SK-N-SH (cell line): Measurements from ENCODE around the gene KLC1. TPM values are rescaled to one million over a fixed set of nuclear protein-coding genes. Genes with fewer than 3 reads are reported as not detected.

Source experiments
- CTCF ChIA-PET: fragments of 300-600, 350-600 bp; formaldehyde crosslinking; extraction: SDS; loops from one replicate; lab custom pipeline; 2021; lab: Yijun Ruan, JAX
- POLR2A ChIA-PET: fragments of 350-600 bp; sonication (Branson Sonifier 250); formaldehyde crosslinking; extraction: SDS; loops from one replicate; lab custom pipeline; 2020; ENCODE audit warnings: antibody characterized with exemption, inconsistent platforms; lab: Yijun Ruan, JAX
- DNase-seq: peaks from one replicate; pipeline ENCODE4 v3.0.0; 2012
- H2AFZ ChIP-seq: fragments of 200-600 bp; sonication (generic); 2 replicates; pipeline ENCODE4 v1.8.1; 2016; ENCODE audit warnings: antibody characterized with exemption, mild to moderate bottlenecking, low read depth
- H3F3A ChIP-seq: fragments of 200-600 bp; sonication (generic); replicated peaks from 2 replicates; pipeline ENCODE3; 2016; ENCODE audit warnings: antibody characterized with exemption, mild to moderate bottlenecking; ENCODE audit not compliant: insufficient read depth
- H3K27ac ChIP-seq, 2 experiments: fragments of 200-500 bp in 1 of 2; fragments of 200-600 bp in 1 of 2; sonication (Bioruptor generic) in 1 of 2; sonication (generic), shearing (Covaris generic) in 1 of 2; 2 replicates each; pipeline versions ENCODE4 v1.5.1 to v1.6.1; 2014 to 2016; ENCODE audit warnings: low read depth in 2 of 2, inconsistent platforms in 1 of 2, low read length in 1 of 2, mild to moderate bottlenecking in 1 of 2, mixed read lengths in 1 of 2
- H3K27me3 ChIP-seq: fragments of 200-600 bp; sonication (generic), shearing (Covaris generic); 2 replicates; pipeline ENCODE4 v1.6.1; 2016; ENCODE audit warnings: mixed run types; ENCODE audit not compliant: insufficient read depth
- H3K36me3 ChIP-seq, 2 experiments: fragments of 200-500 bp in 1 of 2; fragments of 200-600 bp in 1 of 2; sonication (Bioruptor generic) in 1 of 2; sonication (generic) in 1 of 2; replicated peaks in 1 of 2; 2 replicates each; pipeline versions ENCODE3 to v1.5.1; 2014 to 2016; ENCODE audit warnings: low read length in 1 of 2, mild to moderate bottlenecking in 1 of 2; ENCODE audit not compliant: insufficient read depth in 2 of 2, control insufficient read depth in 1 of 2
- H3K4me1 ChIP-seq, 2 experiments: fragments of 200-500 bp in 1 of 2; fragments of 200-600 bp in 1 of 2; sonication (Bioruptor generic) in 1 of 2; sonication (generic), shearing (Covaris generic) in 1 of 2; 2 replicates each; pipeline versions ENCODE4 v1.5.1 to v1.6.1; 2014 to 2016; ENCODE audit warnings: low read depth in 1 of 2, low read length in 1 of 2, mixed run types in 1 of 2; ENCODE audit not compliant: insufficient read depth in 2 of 2, control insufficient read depth in 1 of 2
- H3K4me2 ChIP-seq: fragments of 200-600 bp; sonication (generic), shearing (Covaris generic); 2 replicates; pipeline ENCODE4 v1.6.1; 2017; ENCODE audit warnings: mixed run types
- H3K4me3 ChIP-seq, 2 experiments: fragments of 200-500 bp in 1 of 2; fragments of 200-600 bp in 1 of 2; sonication (Bioruptor generic) in 1 of 2; sonication (generic), shearing (Covaris generic) in 1 of 2; 2 replicates each; pipeline versions ENCODE4 v1.5.1 to v1.8.1; 2014 to 2016; ENCODE audit warnings: low read depth in 2 of 2, inconsistent platforms in 1 of 2, low read length in 1 of 2, mild to moderate bottlenecking in 1 of 2, mixed read lengths in 1 of 2, moderate library complexity in 1 of 2
- H3K79me2 ChIP-seq: fragments of 200-600 bp; sonication (generic); 2 replicates; pipeline ENCODE4 v1.8.1; 2017; ENCODE audit warnings: mild to moderate bottlenecking; ENCODE audit not compliant: insufficient read depth
- H3K9ac ChIP-seq: fragments of 200-600 bp; sonication (generic); 2 replicates; pipeline ENCODE4 v1.6.1; 2017; ENCODE audit warnings: mixed run types
- H3K9me2 ChIP-seq: fragments of 200-600 bp; sonication (generic); 2 replicates; pipeline ENCODE4 v1.6.1; 2017; ENCODE audit warnings: mixed run types
- H3K9me3 ChIP-seq: fragments of 200-600 bp; sonication (generic); 2 replicates; pipeline ENCODE4 v1.6.1; 2017; ENCODE audit warnings: mixed run types, mild to moderate bottlenecking, moderate library complexity
- H4K20me1 ChIP-seq: fragments of 200-600 bp; sonication (generic); 2 replicates; pipeline ENCODE4 v1.6.1; 2017; ENCODE audit warnings: mild to moderate bottlenecking, mixed run types; ENCODE audit not compliant: insufficient read depth
- CHD2 ChIP-seq: fragments of 150-350 bp; IDR thresholded peaks from 2 replicates; pipeline ENCODE4 v1.6.1; 2018; ENCODE audit warnings: low read length; ENCODE audit not compliant: partially characterized antibody
- EP300 ChIP-seq, 2 experiments: IDR thresholded peaks; 2 replicates each; pipeline versions ENCODE4 v1.4.0 to v1.6.1; 2012; ENCODE audit warnings: borderline replicate concordance in 1 of 2, low read depth in 1 of 2, low read length in 1 of 2
- FOXJ3 ChIP-seq: sonication (generic); formaldehyde crosslinking; IDR thresholded peaks from 2 replicates; pipeline ENCODE4 v1.5.1; 2020; ENCODE audit warnings: mild to moderate bottlenecking, missing genetic modification reagents
- GABPA ChIP-seq: IDR thresholded peaks from 2 replicates; pipeline ENCODE4 v1.4.0; 2012; ENCODE audit warnings: low read depth, mild to moderate bottlenecking
- GATA2 ChIP-seq: sonication (generic); formaldehyde crosslinking; IDR thresholded peaks from 2 replicates; pipeline ENCODE4 v1.5.0; 2020; ENCODE audit warnings: mild to moderate bottlenecking, missing genetic modification reagents
- MXI1 ChIP-seq: IDR thresholded peaks from 2 replicates; pipeline ENCODE4 v1.6.1; 2012; ENCODE audit warnings: mild to moderate bottlenecking, low read depth, low read length, improper control_type of control experiment
- NRF1 ChIP-seq: IDR thresholded peaks from 2 replicates; pipeline ENCODE4 v1.6.1; 2012; ENCODE audit warnings: low read depth, mild to moderate bottlenecking, low read length
- PBX3 ChIP-seq: IDR thresholded peaks from 2 replicates; pipeline ENCODE4; 2012
- RAD21 ChIP-seq: IDR thresholded peaks from 2 replicates; pipeline ENCODE4 v1.6.1; 2012; ENCODE audit warnings: mild to moderate bottlenecking, low read length
- YY1 ChIP-seq: IDR thresholded peaks from 2 replicates; pipeline ENCODE4 v1.4.0; 2012; ENCODE audit warnings: low read depth, mild to moderate bottlenecking
- WGBS: methylation state at CpG from one replicate; pipeline ENCODE4 v1.1.6; 2017; ENCODE audit warnings: low lambda C conversion rate; 5-methylcytosine and 5-hydroxymethylcytosine counted together
- polyA plus RNA-seq, 3 experiments: library from polyadenylated mRNA; depleted of rRNA; stranded (reverse); fragments of >200 nt; gene quantifications; 2 replicates each; pipeline ENCODE4 v1.2.3, GENCODE V29; 2012
- TF ChIP-seq, protein P1 (sequence below): IDR thresholded peaks from 2 replicates; pipeline ENCODE4 v1.4.0; 2012; ENCODE audit warnings: low read depth, borderline replicate concordance
- TF ChIP-seq, protein P2 (sequence below): fragments of 200-600 bp; sonication (generic); IDR thresholded peaks from 2 replicates; pipeline ENCODE4 v1.6.1; 2017; ENCODE audit warnings: antibody characterized with exemption, mild to moderate bottlenecking, moderate library complexity
- TF ChIP-seq, protein P3 (sequence below): fragments of 150-350 bp; IDR thresholded peaks from 2 replicates; pipeline ENCODE4 v1.6.1; 2017; ENCODE audit warnings: antibody characterized with exemption, low read length, low read depth, borderline replicate concordance

The KLC1 gene
- polyA plus RNA-seq, 1 of the 3 experiments (the other 2 are of a cell fraction): 308 TPM

DNA sequence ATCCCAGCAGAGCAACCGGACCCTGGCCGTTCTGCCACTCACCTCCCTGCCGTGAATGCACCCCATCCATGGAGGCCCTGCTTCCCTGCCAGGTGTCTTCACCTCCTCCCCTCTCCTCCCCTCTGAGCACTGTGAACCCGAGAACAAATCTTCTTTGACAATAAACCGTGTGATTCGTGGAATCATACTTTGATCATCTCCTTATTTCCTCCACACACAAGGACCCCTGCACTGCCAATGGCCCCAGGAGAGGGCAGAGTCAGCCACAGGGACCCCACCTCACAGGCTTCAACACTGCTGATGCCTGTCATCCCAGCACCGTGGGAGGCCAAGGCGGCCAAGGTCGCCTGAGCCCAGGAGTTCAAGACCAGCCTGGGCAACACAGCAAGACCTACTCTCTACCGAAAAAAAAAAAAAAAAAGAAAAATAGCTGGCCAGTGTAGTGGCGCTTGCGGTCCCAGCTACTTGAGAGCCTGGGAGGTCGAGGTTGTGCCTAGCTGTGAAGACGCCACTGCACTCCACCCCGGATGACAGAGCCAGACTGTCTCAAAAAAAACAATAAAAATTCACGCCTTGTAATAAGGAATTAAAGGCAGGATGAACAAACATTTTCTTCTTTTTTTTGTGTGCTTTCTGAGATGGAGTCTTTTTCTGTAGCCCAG lies 85.2 kb downstream of the KLC1 start:
- peak overlapping the region; percentile 88 for H3K4me2 ChIP-seq
- peak overlapping the region in 1 of 2 experiments; percentile 44; a peak in 1 of 4 replicates for H3K27ac ChIP-seq
- no peaks in the 10 kb centered on the region for H3F3A ChIP-seq
- TF ChIP-seq PBX3: no peak
- no peak for TF ChIP-seq FOXJ3 (CRISPR knock-in tag)
- no peak for TF ChIP-seq CHD2
- TF ChIP-seq GATA2 (CRISPR knock-in tag): no peak
- no peak for TF ChIP-seq NRF1
- TF ChIP-seq RAD21: no peak
- TF ChIP-seq, protein P1, sequence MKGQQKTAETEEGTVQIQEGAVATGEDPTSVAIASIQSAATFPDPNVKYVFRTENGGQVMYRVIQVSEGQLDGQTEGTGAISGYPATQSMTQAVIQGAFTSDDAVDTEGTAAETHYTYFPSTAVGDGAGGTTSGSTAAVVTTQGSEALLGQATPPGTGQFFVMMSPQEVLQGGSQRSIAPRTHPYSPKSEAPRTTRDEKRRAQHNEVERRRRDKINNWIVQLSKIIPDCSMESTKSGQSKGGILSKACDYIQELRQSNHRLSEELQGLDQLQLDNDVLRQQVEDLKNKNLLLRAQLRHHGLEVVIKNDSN: no peak
- TF ChIP-seq, protein P2, sequence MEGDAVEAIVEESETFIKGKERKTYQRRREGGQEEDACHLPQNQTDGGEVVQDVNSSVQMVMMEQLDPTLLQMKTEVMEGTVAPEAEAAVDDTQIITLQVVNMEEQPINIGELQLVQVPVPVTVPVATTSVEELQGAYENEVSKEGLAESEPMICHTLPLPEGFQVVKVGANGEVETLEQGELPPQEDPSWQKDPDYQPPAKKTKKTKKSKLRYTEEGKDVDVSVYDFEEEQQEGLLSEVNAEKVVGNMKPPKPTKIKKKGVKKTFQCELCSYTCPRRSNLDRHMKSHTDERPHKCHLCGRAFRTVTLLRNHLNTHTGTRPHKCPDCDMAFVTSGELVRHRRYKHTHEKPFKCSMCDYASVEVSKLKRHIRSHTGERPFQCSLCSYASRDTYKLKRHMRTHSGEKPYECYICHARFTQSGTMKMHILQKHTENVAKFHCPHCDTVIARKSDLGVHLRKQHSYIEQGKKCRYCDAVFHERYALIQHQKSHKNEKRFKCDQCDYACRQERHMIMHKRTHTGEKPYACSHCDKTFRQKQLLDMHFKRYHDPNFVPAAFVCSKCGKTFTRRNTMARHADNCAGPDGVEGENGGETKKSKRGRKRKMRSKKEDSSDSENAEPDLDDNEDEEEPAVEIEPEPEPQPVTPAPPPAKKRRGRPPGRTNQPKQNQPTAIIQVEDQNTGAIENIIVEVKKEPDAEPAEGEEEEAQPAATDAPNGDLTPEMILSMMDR: no peak
- TF ChIP-seq YY1: no peak
- ChIA-PET CTCF (no interaction called here), POLR2A (no interaction called here)
- no peaks in the 10 kb centered on the region for H3K27me3 ChIP-seq
- no peak for DNase-seq
- H3K9me2 ChIP-seq: no peaks in the 10 kb centered on the region
- WGBS: 74% methylated on average over 16 of the region's 16 CpGs
- no peak overlapping the region for H2AFZ ChIP-seq
- peaks cover 11 to 39% of the 10 kb centered on the region in 2 experiments; a peak in 2 of 4 replicates for H3K4me1 ChIP-seq
- peaks cover 0 to 6% of the 10 kb centered on the region in 2 experiments for H3K36me3 ChIP-seq
- peak overlapping the region; percentile 81; the same call in 1 of the 2 replicates for H3K9ac ChIP-seq
- peak overlapping the region; percentile 69 to 76 for H3K4me3 ChIP-seq
- peaks cover 18% of the 10 kb centered on the region; the same call in 1 of the 2 replicates for H4K20me1 ChIP-seq
- H3K79me2 ChIP-seq: peaks cover 54% of the 10 kb centered on the region
- no peaks in the 10 kb centered on the region for H3K9me3 ChIP-seq

DNA sequence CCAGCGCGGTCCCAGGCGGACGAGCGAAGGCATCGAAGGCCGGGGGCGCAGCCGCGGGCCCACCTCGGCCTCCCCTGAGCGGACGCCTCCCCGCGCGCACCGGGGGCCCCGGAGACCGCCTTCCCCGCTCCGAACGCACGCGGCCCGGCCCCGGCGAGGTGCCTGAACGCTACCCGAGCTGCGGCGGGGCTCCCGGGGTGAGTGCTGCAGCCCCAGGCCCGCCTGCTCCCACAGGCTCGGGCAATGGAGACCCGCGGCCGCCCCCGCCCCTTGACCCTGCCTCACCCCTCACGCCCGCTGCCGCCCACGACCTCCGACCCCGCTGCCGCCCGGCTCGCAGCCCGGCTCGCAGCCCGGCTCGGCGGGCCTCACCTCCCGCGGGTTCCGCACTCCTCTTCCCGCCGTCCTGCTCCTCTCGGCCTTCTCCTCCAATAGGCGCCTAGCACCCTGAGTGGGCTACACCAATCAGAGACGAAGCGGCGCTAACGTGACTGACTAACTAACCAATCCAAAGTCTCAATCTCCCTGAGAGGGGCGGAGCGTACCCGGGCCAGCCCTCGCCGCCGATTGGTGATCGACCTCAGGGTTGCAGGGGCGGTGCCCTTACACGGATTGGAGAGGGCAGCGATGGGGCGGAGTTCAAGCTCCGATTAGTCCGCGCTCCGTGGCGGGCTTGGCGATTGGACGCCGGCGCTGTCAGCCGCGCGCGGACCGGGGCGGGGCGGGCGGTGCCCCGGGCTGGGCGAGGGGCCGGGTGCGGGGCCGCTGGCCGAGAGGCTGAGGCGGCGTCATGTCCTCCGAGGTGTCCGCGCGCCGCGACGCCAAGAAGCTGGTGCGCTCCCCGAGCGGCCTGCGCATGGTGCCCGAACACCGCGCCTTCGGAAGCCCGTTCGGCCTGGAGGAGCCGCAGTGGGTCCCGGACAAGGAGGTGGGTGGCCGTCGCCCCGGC lies 86.3 kb downstream of the KLC1 start, which contains the start of the genes XRCC3 and ZFYVE21:
TSS of gene XRCC3 (minus strand) at position 400 of the 949 bp plus-strand sequence. CDS start 4,364 bp downstream, outside the sequence.
TSS of gene ZFYVE21 (plus strand) at position 759 of the 949 bp plus-strand sequence. CDS start at position 791, 32 bp downstream.
- H3K27ac ChIP-seq: peak within 1 kb of the TSS; percentile 44 to 55
- H3K4me2 ChIP-seq: peak within 1 kb of the TSS; percentile 98
- no peaks in the 10 kb centered on the region for H3K9me2 ChIP-seq
- CTCF ChIA-PET: interaction anchor here (0.7 kb wide), 1 partner anchor 706 kb away, joined by 3 read pairs; no protein-coding TSS in a partner anchor
- no peaks in the 10 kb centered on the region for H3K36me3 ChIP-seq
- peaks cover 65% of the 10 kb centered on the region for H3K79me2 ChIP-seq
- H3F3A ChIP-seq: no peaks in the 10 kb centered on the region
- H3K4me1 ChIP-seq: peaks cover 11 to 39% of the 10 kb centered on the region in 2 experiments; a peak in 2 of 4 replicates
- H4K20me1 ChIP-seq: peaks cover 21% of the 10 kb centered on the region; the same call in 1 of the 2 replicates
- peak; percentile 100 for DNase-seq
- peak within 1 kb of the TSS; percentile 69 to 76 for H3K4me3 ChIP-seq
- H3K27me3 ChIP-seq: no peaks in the 10 kb centered on the region
- H2AFZ ChIP-seq: peak within 1 kb of the TSS; percentile 57; the same call in 1 of the 2 replicates
- POLR2A ChIA-PET: interaction anchor here (0.6 to 1.0 kb wide), 2 partner anchors 19 to 1077 kb away, joined by 4 to 5 read pairs; no protein-coding TSS in a partner anchor
- 7% methylated on average over 29 of the region's 121 CpGs for WGBS
- peak within 1 kb of the TSS; percentile 81 for H3K9ac ChIP-seq
- no peaks in the 10 kb centered on the region for H3K9me3 ChIP-seq
- TF ChIP-seq GABPA (0 out of 2 replicates have a peak, but pooled peaks have one; percentile 19), MXI1 (peak; percentile 75), CHD2 (peak; percentile 94), EP300 (IDR thresholded peaks at IDR 0.05; ENCODE audit: borderline replicate concordance in 1 of 2, low read depth in 1 of 2, low read length in 1 of 2) (no peak)
- TF ChIP-seq, protein P1: peak; percentile 75; the same call in 1 of the 2 replicates
- TF ChIP-seq, protein P2: no peak
- TF ChIP-seq, protein P3, sequence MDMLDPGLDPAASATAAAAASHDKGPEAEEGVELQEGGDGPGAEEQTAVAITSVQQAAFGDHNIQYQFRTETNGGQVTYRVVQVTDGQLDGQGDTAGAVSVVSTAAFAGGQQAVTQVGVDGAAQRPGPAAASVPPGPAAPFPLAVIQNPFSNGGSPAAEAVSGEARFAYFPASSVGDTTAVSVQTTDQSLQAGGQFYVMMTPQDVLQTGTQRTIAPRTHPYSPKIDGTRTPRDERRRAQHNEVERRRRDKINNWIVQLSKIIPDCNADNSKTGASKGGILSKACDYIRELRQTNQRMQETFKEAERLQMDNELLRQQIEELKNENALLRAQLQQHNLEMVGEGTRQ: peak; percentile 42; the same call in 1 of the 2 replicates
